Measurements from ENCODE around the gene SSBP3.

DNA sequence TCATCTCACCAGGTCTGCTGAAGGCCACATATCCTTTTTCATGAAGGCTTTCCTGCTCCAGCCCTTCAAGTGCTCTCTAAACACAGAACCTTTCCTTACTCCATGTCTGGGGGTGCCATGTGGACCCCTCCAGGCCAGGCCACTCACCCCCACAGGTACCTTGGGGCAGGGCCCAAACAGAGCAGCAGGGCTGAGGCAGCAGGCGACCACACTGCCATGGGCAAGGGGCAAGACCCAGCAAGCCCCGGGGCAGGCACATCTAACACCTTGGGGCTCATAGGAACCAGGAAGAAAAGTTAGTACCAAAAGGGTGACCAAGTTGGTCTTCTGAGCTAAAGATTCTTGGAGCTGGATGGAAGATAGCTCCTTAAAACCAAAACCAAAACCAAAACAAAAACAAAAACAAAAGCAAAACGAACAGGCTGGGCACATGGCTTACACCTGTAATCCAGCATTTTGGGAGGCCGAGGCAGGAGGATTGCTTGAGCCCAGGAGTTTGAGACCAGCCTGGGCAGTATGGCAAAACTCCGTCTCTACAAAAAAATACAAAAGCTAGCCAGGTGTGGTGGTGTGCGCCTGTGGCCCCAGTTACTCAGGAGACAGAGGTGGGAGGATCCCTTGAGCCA lies 142.5 kb downstream of the SSBP3 start:
- TF ChIP-seq GABPA (IDR thresholded peaks at IDR 0.05; ENCODE audit: low read depth, low read length) (no peak), GABPA (CRISPR knock-in tag; IDR thresholded peaks at IDR 0.05; ENCODE audit: low read depth) (no peak), RAD51 (IDR thresholded peaks at IDR 0.05; ENCODE audit: borderline replicate concordance) (no peak), POLR2A (IDR thresholded peaks at IDR 0.05; ENCODE audit: insufficient read depth in 1 of 2, low read depth in 2 of 2, low read length in 2 of 2) (no peak), CREB1 (IDR thresholded peaks at IDR 0.05) (no peak), CREB1 (CRISPR knock-in tag; IDR thresholded peaks at IDR 0.05) (no peak), ERF (CRISPR knock-in tag; IDR thresholded peaks at IDR 0.05) (no peak), ELF4 (CRISPR knock-in tag; IDR thresholded peaks at IDR 0.05; ENCODE audit: borderline replicate concordance) (no peak), ZBTB8A (CRISPR knock-in tag; IDR thresholded peaks at IDR 0.05; ENCODE audit: borderline replicate concordance, low read depth) (no peak), JUNB (CRISPR knock-in tag; IDR thresholded peaks at IDR 0.05; ENCODE audit: borderline replicate concordance) (no peak), CHCHD3 (CRISPR knock-in tag; IDR thresholded peaks at IDR 0.05) (no peak), REXO4 (CRISPR knock-in tag; IDR thresholded peaks at IDR 0.05; ENCODE audit: borderline replicate concordance) (no peak), POLR2AphosphoS5 (IDR thresholded peaks at IDR 0.05; ENCODE audit: low read depth, low read length) (no peak), SALL1 (CRISPR knock-in tag; IDR thresholded peaks at IDR 0.05) (no peak)
- TF ChIP-seq, protein P1, sequence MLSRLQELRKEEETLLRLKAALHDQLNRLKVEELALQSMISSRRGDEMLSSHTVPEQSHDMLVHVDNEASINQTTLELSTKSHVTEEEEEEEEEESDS (CRISPR knock-in tag; IDR thresholded peaks at IDR 0.05; ENCODE audit: borderline replicate concordance) = no peak
- TF ChIP-seq, protein P2, sequence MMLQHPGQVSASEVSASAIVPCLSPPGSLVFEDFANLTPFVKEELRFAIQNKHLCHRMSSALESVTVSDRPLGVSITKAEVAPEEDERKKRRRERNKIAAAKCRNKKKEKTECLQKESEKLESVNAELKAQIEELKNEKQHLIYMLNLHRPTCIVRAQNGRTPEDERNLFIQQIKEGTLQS (CRISPR knock-in tag; IDR thresholded peaks at IDR 0.05) = no peak
